Body of pancreas (tissue), 4 donors: ENCODE results near the gene GPR37L1. TPM values are rescaled to one million over a fixed set of nuclear protein-coding genes. Genes with fewer than 3 reads are reported as not detected.

Experiments used
- ATAC-seq: fragments of 150-250 bp; one replicate; pipeline ENCODE4 v1.9.1; 2016
- DNase-seq, 4 donors: peaks; one replicate each; pipeline ENCODE4 v3.0.0-alpha.2; 2019
- H3K27ac ChIP-seq, 4 donors: fragments of 200-600 bp; sonication (generic); 1 replicate in 3 of 4; 2 replicates in 1 of 4; pipeline versions ENCODE4 v1.5.1 to v1.6.1; 2016 to 2019; ENCODE audit warnings: mild to moderate bottlenecking in 1 of 4, mixed read lengths in 1 of 4, moderate library complexity in 1 of 4
- H3K27me3 ChIP-seq, 2 donors: fragments of 200-600 bp; sonication (generic); one replicate each; pipeline ENCODE4 v1.6.0; 2016; ENCODE audit warnings: mild to moderate bottlenecking in 1 of 2
- H3K36me3 ChIP-seq, 2 donors: fragments of 200-600 bp; sonication (generic); replicated peaks in 1 of 2; 2 replicates each; pipeline ENCODE4 v1.5.1; 2016; ENCODE audit warnings: low read depth in 2 of 2; ENCODE audit not compliant: insufficient read depth in 1 of 2
- H3K4me1 ChIP-seq: fragments of 200-600 bp; sonication (generic); one replicate; pipeline ENCODE4 v1.6.0; 2016
- H3K4me3 ChIP-seq, 2 donors: fragments of 200-600 bp; sonication (generic); 1 replicate in 1 of 2; 2 replicates in 1 of 2; pipeline ENCODE4 v1.5.1; 2016 to 2019
- H3K9me3 ChIP-seq, 3 donors: fragments of 200-600 bp; sonication (generic); 1 replicate in 2 of 3; 2 replicates in 1 of 3; pipeline ENCODE4 v1.5.1; 2016
- CTCF ChIP-seq, 7 experiments: fragments of 450-650 bp in 4 of 7; fragments of 200-600 bp in 3 of 7; sonication (generic) in 3 of 7; IDR thresholded peaks; one replicate each; pipeline ENCODE4 v1.5.1; 2016 to 2019; ENCODE audit warnings: antibody characterized with exemption in 7 of 7
- POLR2A ChIP-seq, 3 donors: fragments of 450-650 bp; IDR thresholded peaks; one replicate each; pipeline ENCODE4 v1.6.1; 2016; ENCODE audit warnings: antibody characterized with exemption in 3 of 3, mild to moderate bottlenecking in 2 of 3
- WGBS, 2 donors: methylation state at CpG; one replicate each; pipeline ENCODE4 v1.1.5; 2017; 5-methylcytosine and 5-hydroxymethylcytosine counted together
- intact Hi-C: fragments of 100-400 bp; cut with DNase I; formaldehyde crosslinking; loops from one replicate; pipeline ENCODE4 v1.15.1; 2023
- total RNA-seq, 2 donors: library from RNA; depleted of rRNA; stranded (reverse); fragments of >200 nt; gene quantifications; one replicate each; pipeline ENCODE4 v1.1.0, GENCODE V29; 2016

Gene GPR37L1
- total RNA-seq, 2 donors from 2014 or later = not detected

DNA sequence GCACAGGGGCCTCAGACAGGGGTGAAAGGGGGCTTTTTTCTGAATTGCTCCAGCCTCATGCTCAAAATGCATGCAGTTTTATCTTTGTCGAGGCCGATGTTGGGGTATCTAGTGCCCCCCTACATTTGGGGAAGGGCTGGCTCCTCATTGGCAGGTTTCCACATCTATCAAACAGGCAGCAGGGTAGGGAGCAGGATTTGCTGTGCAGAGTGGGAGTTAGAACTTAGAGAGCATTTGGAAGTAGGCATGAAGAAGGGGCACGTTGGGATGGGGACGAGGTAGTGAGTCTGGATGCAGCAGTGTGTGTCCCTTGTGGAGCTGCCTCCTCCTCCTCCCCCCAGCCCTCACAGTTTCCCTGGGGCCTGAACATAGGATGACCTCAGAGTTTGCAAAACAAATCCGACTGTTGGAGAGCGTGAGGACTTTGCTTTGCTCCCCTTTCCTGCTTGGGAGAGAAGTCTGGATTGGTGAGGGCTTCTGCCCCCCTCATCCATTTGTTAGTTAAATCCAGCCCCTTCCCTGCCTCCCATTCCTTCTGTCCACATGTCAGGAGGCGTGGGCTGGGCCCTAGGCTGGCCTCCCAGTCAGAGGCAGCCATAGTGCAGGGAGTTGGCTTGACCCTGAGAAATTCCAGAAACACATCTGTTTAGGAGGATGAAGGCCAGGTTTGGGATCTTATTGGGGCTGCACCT, 36.9 kb upstream of the GPR37L1 start:
- no peaks in the 10 kb centered on the region for H3K9me3 ChIP-seq
- H3K36me3 ChIP-seq = no peaks in the 10 kb centered on the region
- H3K4me1 ChIP-seq = peaks cover 34% of the 10 kb centered on the region
- ATAC-seq (peak; percentile 61), DNase-seq (peak in 3 of 4 donors; percentile 50 to 59 (median 50))
- H3K27ac ChIP-seq = peak overlapping the region; percentile 62 to 86 (median 78)
- H3K4me3 ChIP-seq = no peak overlapping the region
- no peaks in the 10 kb centered on the region for H3K27me3 ChIP-seq
- intact Hi-C loops = no loop called here
- WGBS, 2 donors = 58 to 71% methylated on average over 7 of the region's 7 CpGs
- no peak for TF ChIP-seq POLR2A (IDR thresholded peaks at IDR 0.05)
- no peak for TF ChIP-seq CTCF (IDR thresholded peaks at IDR 0.05)

- H3K4me1 ChIP-seq = peaks cover 34% of the 10 kb centered on the region
- WGBS, 2 donors = 48 to 54% methylated on average over 5 to 7 of the region's 7 CpGs
- peak overlapping the region; percentile 62 to 86 (median 78) for H3K27ac ChIP-seq
- no peaks in the 10 kb centered on the region for H3K9me3 ChIP-seq
- ATAC-seq (no peak), DNase-seq (peak in 2 of 4 donors; percentile 41)
- H3K27me3 ChIP-seq = no peaks in the 10 kb centered on the region
- TF ChIP-seq CTCF (IDR thresholded peaks at IDR 0.05) = no peak
- TF ChIP-seq POLR2A (IDR thresholded peaks at IDR 0.05) = no peak
- intact Hi-C loops = no loop called here
- no peak overlapping the region for H3K4me3 ChIP-seq
- H3K36me3 ChIP-seq = no peaks in the 10 kb centered on the region
Observed at GRCh38 chr1:202086579-202087350, 36.0 kb upstream of the GPR37L1 start.

- DNase-seq (no peak), ATAC-seq (no peak)
- no peaks in the 10 kb centered on the region for H3K9me3 ChIP-seq
- no peaks in the 10 kb centered on the region for H3K27me3 ChIP-seq
- H3K4me1 ChIP-seq = peaks cover 34% of the 10 kb centered on the region
- H3K27ac ChIP-seq = peak overlapping the region in 1 of 4 donors; percentile 48
- intact Hi-C loops = no loop called here
- TF ChIP-seq POLR2A (IDR thresholded peaks at IDR 0.05) (no peak), CTCF (IDR thresholded peaks at IDR 0.05) (no peak)
- no peaks in the 10 kb centered on the region for H3K36me3 ChIP-seq
- 57 to 82% methylated on average over 3 of the region's 3 CpGs for WGBS, 2 donors
- H3K4me3 ChIP-seq = no peak overlapping the region
Observed at GRCh38 chr1:202088206-202088605, 34.5 kb upstream of the GPR37L1 start.

- DNase-seq = no peak
- TF ChIP-seq POLR2A (IDR thresholded peaks at IDR 0.05) (no peak), CTCF (IDR thresholded peaks at IDR 0.05) (peak in 3 of 7 experiments; percentile 30 to 39 (median 30))
- no peak overlapping the region for H3K4me3 ChIP-seq
- H3K27me3 ChIP-seq = no peaks in the 10 kb centered on the region
- intact Hi-C loops = no loop called here
- H3K36me3 ChIP-seq = no peaks in the 10 kb centered on the region
- no peaks in the 10 kb centered on the region for H3K9me3 ChIP-seq
- H3K27ac ChIP-seq = no peak overlapping the region
- ATAC-seq = peak; percentile 18
- peaks cover 18% of the 10 kb centered on the region for H3K4me1 ChIP-seq
- 91 to 96% methylated on average over 3 of the region's 3 CpGs for WGBS, 2 donors
Observed at GRCh38 chr1:202090994-202091393, 31.7 kb upstream of the GPR37L1 start.
